ENCODE results near the gene GOPC. TPM values are rescaled to one million over a fixed set of nuclear protein-coding genes. Genes with fewer than 3 reads are reported as not detected.

The GOPC gene
- total RNA-seq, 1 experiment from 2014 or later = 18.7 TPM

- no peak overlapping the region for H3K4me2 ChIP-seq (ENCODE audit: insufficient read depth, insufficient read length, low read length)
- Mint-ChIP-seq H3K27me3 (ENCODE audit: low read depth) (no peaks in the 10 kb centered on the region), H3K4me1 (no peaks in the 10 kb centered on the region), H3K9me3 (peaks cover 8 to 11% of the 10 kb centered on the region in 2 experiments; a peak in 4 of 5 replicates), H3K27ac (no peak overlapping the region), H3K36me3 (ENCODE audit: insufficient read depth in 1 of 3, low read depth in 3 of 3) (peaks cover 10 to 34% (median 20%) of the 10 kb centered on the region in 3 experiments), H3K4me3 (no peak overlapping the region)
- H3K79me1 ChIP-seq (ENCODE audit: insufficient read depth, low read depth, low read length, poor library complexity, severe bottlenecking) = no peaks in the 10 kb centered on the region
- no peak overlapping the region for H3K18ac ChIP-seq (ENCODE audit: insufficient read length, low read depth, low read length)
- H3K4me1 ChIP-seq (ENCODE audit: insufficient read depth, low read length) = no peaks in the 10 kb centered on the region
- no peak overlapping the region for H2AK5ac ChIP-seq (ENCODE audit: insufficient read length, low read length)
- no peak overlapping the region for H3T11ph ChIP-seq (ENCODE audit: low read length)
- no peaks in the 10 kb centered on the region for H3K79me2 ChIP-seq (ENCODE audit: insufficient read depth, low read length)
- no peak overlapping the region for H3K9ac ChIP-seq (ENCODE audit: extremely low read depth, insufficient read length, low read length)
- H4K8ac ChIP-seq (replicated peaks; ENCODE audit: insufficient read length, low read depth, low read length) = no peak overlapping the region
- no peak overlapping the region for H2BK20ac ChIP-seq (ENCODE audit: low read depth, low read length, poor library complexity, severe bottlenecking)
- H3K23ac ChIP-seq (ENCODE audit: insufficient read length, low read depth, low read length) = no peak overlapping the region
- no peak overlapping the region for H3K56ac ChIP-seq (ENCODE audit: insufficient read length, low read depth, low read length)
- no peak overlapping the region for H4K91ac ChIP-seq (ENCODE audit: insufficient read length, low read depth, low read length)
- H3K23me2 ChIP-seq (ENCODE audit: insufficient read length, low read depth, low read length, poor library complexity, severe bottlenecking) = no peaks in the 10 kb centered on the region
- H2BK15ac ChIP-seq (ENCODE audit: low read depth, low read length) = no peak overlapping the region
- no peak overlapping the region for H3K27ac ChIP-seq (ENCODE audit: insufficient read length, low read depth, low read length)
- no peak overlapping the region for H2AFZ ChIP-seq (ENCODE audit: low read length)
- no peak overlapping the region for H2BK120ac ChIP-seq (ENCODE audit: low read depth, low read length, poor library complexity, severe bottlenecking)
- TF ChIP-seq CTCF (conservative IDR thresholded peaks at IDR 0.05) = no peak
- H2BK12ac ChIP-seq (ENCODE audit: insufficient read length, low read depth, low read length) = no peak overlapping the region
- no peaks in the 10 kb centered on the region for H3K27me3 ChIP-seq (ENCODE audit: insufficient read depth, low read length)
- H2BK5ac ChIP-seq (ENCODE audit: insufficient read length, low read length) = no peak overlapping the region
- H3K14ac ChIP-seq (ENCODE audit: insufficient read depth, low read length) = no peak overlapping the region
- DNase-seq = no peak
- H3K9me3 ChIP-seq (ENCODE audit: control insufficient read depth, low read depth, low read length) = no peaks in the 10 kb centered on the region
- WGBS (ENCODE audit: extremely low coverage, insufficient read length, low lambda C conversion rate) = no CpG with 5 or more reads among the region's 2 CpGs
- no peak overlapping the region for H3K4ac ChIP-seq (ENCODE audit: low read depth, low read length)
- peaks cover 2% of the 10 kb centered on the region for H4K20me1 ChIP-seq (ENCODE audit: control insufficient read depth, insufficient read depth, insufficient read length)
- H4K5ac ChIP-seq (ENCODE audit: insufficient read length, low read depth, low read length) = no peak overlapping the region
Measured at GRCh38 chr6:117642976-117643375, 40.7 kb upstream of the GOPC start.

All from H9 (cell line).